ENCODE measurements around the gene N4BP2L2. TPM values are rescaled to one million over a fixed set of nuclear protein-coding genes. Genes with fewer than 3 reads are reported as not detected.

Gene N4BP2L2
- total and polyA plus RNA-seq, 2 of the 8 experiments (the other 6 are each of a cell fraction or from before 2014, with no cell fraction given), result 14.6 to 67.6 TPM

DNA sequence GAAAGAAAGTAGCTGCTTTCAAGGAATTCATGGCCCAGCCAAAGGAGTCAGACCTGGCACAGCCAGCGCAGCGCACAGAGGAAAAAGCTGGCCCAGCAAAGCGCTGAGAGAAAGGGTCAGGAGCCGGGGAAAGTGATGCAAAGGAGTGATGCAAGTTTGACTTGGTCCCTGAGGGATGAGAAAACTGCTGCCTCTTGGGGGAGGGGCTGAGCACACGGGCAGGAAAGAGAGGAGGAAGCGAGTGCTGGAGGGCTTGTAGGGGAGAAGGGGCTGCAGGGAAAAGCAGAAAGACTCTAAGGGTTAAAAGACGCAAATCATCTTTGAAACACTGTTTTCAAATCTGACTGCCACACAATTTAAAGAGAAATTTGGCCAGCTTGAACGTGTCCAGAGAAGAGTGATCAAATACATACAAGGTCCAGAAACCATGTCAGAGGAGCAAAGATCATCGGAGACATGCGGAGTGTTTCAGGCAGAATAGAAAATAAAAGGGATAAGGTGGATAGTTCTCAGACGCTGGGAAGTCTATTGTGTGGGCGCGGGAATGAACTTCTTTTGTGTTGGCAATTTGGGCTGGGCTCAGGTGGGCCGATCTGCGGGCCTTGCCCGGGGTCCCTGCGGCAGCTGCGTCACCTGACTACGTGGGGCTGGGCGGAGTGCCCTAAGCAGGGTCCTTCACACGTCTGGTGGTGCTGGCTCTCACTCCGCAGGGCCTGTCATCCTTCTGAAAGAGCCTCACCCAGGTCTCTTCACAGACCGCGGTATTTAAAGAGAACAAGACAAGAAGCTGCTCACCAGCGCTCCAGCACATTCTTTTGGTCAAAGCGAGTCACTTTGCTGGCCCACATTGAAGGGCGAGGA is 128.8 kb downstream of the N4BP2L2 start (continued):
- TF ChIP-seq ASH2L (IDR thresholded peaks at IDR 0.05; ENCODE audit: low read length), result peak; percentile 93
